Dermis blood vessel endothelial cell (primary cell): Measurements from ENCODE around the gene ZNF277. TPM values are rescaled to one million over a fixed set of nuclear protein-coding genes. Genes with fewer than 3 reads are reported as not detected.

Source experiments
- total RNA-seq: library from RNA; depleted of rRNA; stranded (reverse); fragments of >200 nt; gene quantifications from 2 replicates; pipeline ENCODE4 v1.2.3, GENCODE V29; 2014

ZNF277 gene
- total RNA-seq, 1 donor from 2014 or later, result 61.9 TPM

Other genes with a start within 250 kb of the ZNF277 start
- 155 and 162 TPM in 2 replicates for gene DOCK4, start 296 bp upstream of the ZNF277 start, total RNA-seq
- gene IFRD1, start 243.8 kb downstream of the ZNF277 start, total RNA-seq, result 34.1 and 55.5 TPM in 2 replicates